Hepatocyte (in vitro differentiated cells): ENCODE results near the gene PKDREJ.

Source experiments
- EZH2 ChIP-seq: fragments of 200-600 bp; sonication (generic); IDR thresholded peaks from 2 replicates; pipeline ENCODE4 v1.6.1; 2016; ENCODE audit warnings: antibody characterized with exemption, mild to moderate bottlenecking, borderline replicate concordance
- EZH2phosphoT487 ChIP-seq: fragments of 200-600 bp; sonication (generic); IDR thresholded peaks from one replicate; pipeline ENCODE4 v1.6.1; 2018; ENCODE audit warnings: antibody characterized with exemption, mild to moderate bottlenecking, low read depth, moderate library complexity; ENCODE audit not compliant: unreplicated experiment, severe bottlenecking
- TF ChIP-seq, protein P1 (sequence below): fragments of 200-600 bp; sonication (generic); IDR thresholded peaks from 2 replicates; pipeline ENCODE4 v1.5.1; 2016; ENCODE audit warnings: antibody characterized with exemption, mild to moderate bottlenecking; ENCODE audit not compliant: poor library complexity

GRCh38 chr22:46308283-46308988, 45.3 kb upstream of the PKDREJ start:
- TF ChIP-seq, protein P1, sequence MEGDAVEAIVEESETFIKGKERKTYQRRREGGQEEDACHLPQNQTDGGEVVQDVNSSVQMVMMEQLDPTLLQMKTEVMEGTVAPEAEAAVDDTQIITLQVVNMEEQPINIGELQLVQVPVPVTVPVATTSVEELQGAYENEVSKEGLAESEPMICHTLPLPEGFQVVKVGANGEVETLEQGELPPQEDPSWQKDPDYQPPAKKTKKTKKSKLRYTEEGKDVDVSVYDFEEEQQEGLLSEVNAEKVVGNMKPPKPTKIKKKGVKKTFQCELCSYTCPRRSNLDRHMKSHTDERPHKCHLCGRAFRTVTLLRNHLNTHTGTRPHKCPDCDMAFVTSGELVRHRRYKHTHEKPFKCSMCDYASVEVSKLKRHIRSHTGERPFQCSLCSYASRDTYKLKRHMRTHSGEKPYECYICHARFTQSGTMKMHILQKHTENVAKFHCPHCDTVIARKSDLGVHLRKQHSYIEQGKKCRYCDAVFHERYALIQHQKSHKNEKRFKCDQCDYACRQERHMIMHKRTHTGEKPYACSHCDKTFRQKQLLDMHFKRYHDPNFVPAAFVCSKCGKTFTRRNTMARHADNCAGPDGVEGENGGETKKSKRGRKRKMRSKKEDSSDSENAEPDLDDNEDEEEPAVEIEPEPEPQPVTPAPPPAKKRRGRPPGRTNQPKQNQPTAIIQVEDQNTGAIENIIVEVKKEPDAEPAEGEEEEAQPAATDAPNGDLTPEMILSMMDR: no peak
- TF ChIP-seq EZH2 (no peak), EZH2phosphoT487 (no peak)
